HepG2 (cell line): ENCODE measurements around the gene PIK3CD. TPM values are rescaled to one million over a fixed set of nuclear protein-coding genes. Genes with fewer than 3 reads are reported as not detected.

Source experiments
- ATAC-seq: fragments of 200-7000 bp; cut with Tn5 transposase; 3 replicates; pipeline ENCODE4 v1.9.1; 2020; ENCODE audit warnings: mild to moderate bottlenecking, moderate library complexity
- BruUV-seq: library from RNA; stranded (reverse); fragments of 400-500 nt; replicated peaks from 2 replicates; lab custom pipeline; 2021; lab: Mats Ljungman, UMichigan
- CTCF ChIA-PET: fragments of 300-600 bp; formaldehyde crosslinking; extraction: SDS; loops from one replicate; lab custom pipeline; 2021; ENCODE audit warnings: low total read pairs, inconsistent platforms, low intra/inter-chr PET ratio; lab: Yijun Ruan, JAX
- POLR2A ChIA-PET: fragments of 350-600 bp; sonication (Branson Sonifier 250); formaldehyde crosslinking; loops from one replicate; lab custom pipeline; 2020; ENCODE audit warnings: antibody characterized with exemption, inconsistent platforms; lab: Yijun Ruan, JAX
- DNase-seq: peaks from one replicate; pipeline ENCODE4 v3.0.0-alpha.2; 2015; ENCODE audit warnings: low spot score
- FAIRE-seq: peaks from 3 replicates; lab custom pipeline; 2011; peaks lifted over from hg19 to GRCh38; lab: Jason Lieb, UNC
- H2AFZ ChIP-seq: one replicate; pipeline ENCODE4 v1.6.1; 2011; ENCODE audit warnings: low read length, inconsistent platforms
- H3K27ac ChIP-seq: fragments of 300-600 bp; 3 replicates; pipeline ENCODE4 v1.8.0; 2011; ENCODE audit warnings: mixed run types, mild to moderate bottlenecking, mixed read lengths, low read length, inconsistent platforms; ENCODE audit not compliant: insufficient read depth; ENCODE audit errors: extremely low read length
- H3K27me3 ChIP-seq, 2 experiments: fragments of 200-600 bp in 1 of 2; 2 replicates in 1 of 2; 3 replicates in 1 of 2; pipeline versions ENCODE4 v1.6.0 to v1.8.0; 2011; ENCODE audit warnings: low read length in 2 of 2, mild to moderate bottlenecking in 2 of 2, moderate library complexity in 2 of 2, inconsistent platforms in 1 of 2; ENCODE audit not compliant: insufficient read depth in 2 of 2, control insufficient read depth in 1 of 2
- H3K36me3 ChIP-seq, 2 experiments: fragments of 200-600 bp in 1 of 2; replicated peaks in 1 of 2; 2 replicates in 1 of 2; 3 replicates in 1 of 2; pipeline versions ENCODE4 v1.5.1 to v1.8.0; 2011; ENCODE audit warnings: low read length in 2 of 2, inconsistent platforms in 1 of 2; ENCODE audit not compliant: insufficient read depth in 2 of 2, control insufficient read depth in 1 of 2
- H3K4me1 ChIP-seq: 2 replicates; pipeline ENCODE4 v1.5.1; 2012; ENCODE audit warnings: low read length, inconsistent platforms; ENCODE audit not compliant: insufficient read depth
- H3K4me2 ChIP-seq: 2 replicates; pipeline ENCODE4 v1.6.0; 2011; ENCODE audit warnings: low read depth, low read length, inconsistent platforms
- H3K4me3 ChIP-seq, 3 experiments: fragments of 200-600 bp in 1 of 3; sonication (generic), shearing (Covaris generic) in 1 of 3; replicated peaks in 1 of 3; 2 replicates each; pipeline ENCODE4 v1.5.1; 2011 to 2016; ENCODE audit warnings: low read length in 3 of 3, inconsistent platforms in 2 of 3, low read depth in 2 of 3, mild to moderate bottlenecking in 2 of 3, control low read depth in 1 of 3, mixed read lengths in 1 of 3; ENCODE audit not compliant: insufficient read depth in 1 of 3
- H3K79me2 ChIP-seq: one replicate; pipeline ENCODE4 v1.6.1; 2011; ENCODE audit warnings: low read length, inconsistent platforms; ENCODE audit not compliant: insufficient read depth
- H3K9ac ChIP-seq: 2 replicates; pipeline ENCODE4 v1.6.0; 2011; ENCODE audit warnings: mild to moderate bottlenecking, low read depth, low read length, inconsistent platforms; ENCODE audit not compliant: insufficient read depth
- H3K9me3 ChIP-seq: 2 replicates; pipeline ENCODE4 v1.5.1; 2012; ENCODE audit warnings: mild to moderate bottlenecking, low read length
- H4K20me1 ChIP-seq: 2 replicates; pipeline ENCODE4 v1.6.0; 2011; ENCODE audit warnings: inconsistent platforms, mild to moderate bottlenecking, low read length, moderate library complexity; ENCODE audit not compliant: insufficient read depth
- BRCA1 ChIP-seq: sonication (generic); formaldehyde crosslinking; IDR thresholded peaks from 2 replicates; pipeline ENCODE4 v1.4.0; 2020; ENCODE audit warnings: missing genetic modification reagents
- FOXK2 ChIP-seq: fragments of 450-650 bp; IDR thresholded peaks from 2 replicates; pipeline ENCODE4 v1.6.1; 2016
- FOXO1 ChIP-seq: sonication (generic); formaldehyde crosslinking; IDR thresholded peaks from 2 replicates; pipeline ENCODE4 v1.4.0; 2020; ENCODE audit warnings: missing genetic modification reagents
- GATAD2A ChIP-seq: IDR thresholded peaks from 2 replicates; pipeline ENCODE4 v1.6.1; 2016
- ISX ChIP-seq: sonication (generic); formaldehyde crosslinking; conservative IDR thresholded peaks from 2 replicates; pipeline ENCODE4 v1.5.0; 2020; ENCODE audit warnings: missing genetic modification reagents
- MLX ChIP-seq: IDR thresholded peaks from 2 replicates; pipeline ENCODE4 v1.6.1; 2016
- NFYC ChIP-seq: IDR thresholded peaks from 2 replicates; pipeline ENCODE4 v1.6.1; 2016; ENCODE audit warnings: missing genetic modification reagents, missing compliant biosample characterization
- SATB2 ChIP-seq: sonication (generic); formaldehyde crosslinking; IDR thresholded peaks from 2 replicates; pipeline ENCODE4 v1.5.0; 2020; ENCODE audit warnings: missing genetic modification reagents
- ZFP1 ChIP-seq: IDR thresholded peaks from 2 replicates; pipeline ENCODE4 v1.6.1; 2016
- ZNF513 ChIP-seq: sonication (generic); formaldehyde crosslinking; conservative IDR thresholded peaks from 2 replicates; pipeline ENCODE4 v1.5.0; 2020; ENCODE audit warnings: missing genetic modification reagents
- ZNF547 ChIP-seq: sonication (generic); formaldehyde crosslinking; IDR thresholded peaks from 2 replicates; pipeline ENCODE4 v1.5.1; 2020; ENCODE audit warnings: mild to moderate bottlenecking, missing genetic modification reagents
- ZNF598 ChIP-seq: sonication (generic); formaldehyde crosslinking; IDR thresholded peaks from 2 replicates; pipeline ENCODE4 v1.5.1; 2020; ENCODE audit warnings: mild to moderate bottlenecking, missing genetic modification reagents, borderline replicate concordance
- ZNF720 ChIP-seq: sonication (generic); formaldehyde crosslinking; IDR thresholded peaks from 2 replicates; pipeline ENCODE4 v1.4.0; 2020; ENCODE audit warnings: missing genetic modification reagents
- ZNF747 ChIP-seq: sonication (generic); formaldehyde crosslinking; IDR thresholded peaks from 2 replicates; pipeline ENCODE4 v1.8.1; 2023; ENCODE audit warnings: missing genetic modification reagents, mild to moderate bottlenecking, borderline replicate concordance
- WGBS: methylation state at CpG from one replicate; pipeline ENCODE4 v1.1.6; 2017; ENCODE audit warnings: low lambda C conversion rate; 5-methylcytosine and 5-hydroxymethylcytosine counted together
- in situ Hi-C: cut with HindIII; loops from 2 replicates; pipeline ENCODE4 v1.10.0; 2017; ENCODE audit warnings: low pct_unique_long_range_greater_than_20kb; ENCODE audit not compliant: extremely low pct_ligation_motif_present
- intact Hi-C: fragments of 100-400 bp; cut with micrococcal nuclease; formaldehyde crosslinking; loops from one replicate; pipeline ENCODE4 v1.10.0; 2022; ENCODE audit not compliant: unreplicated experiment
- polyA plus RNA-seq, 8 experiments: library from polyadenylated mRNA; depleted of rRNA in 3 of 8; stranded (reverse) in 7 of 8; unstranded in 1 of 8; fragments of >200 nt; fragmentation: Illumina TruSeq in 4 of 8; extraction: Trizol in 4 of 8; gene quantifications; 2 replicates each; pipeline versions ENCODE4 v1.2.1 to v1.2.3, GENCODE V29; 2011 to 2016; ENCODE audit warnings: low read depth in 4 of 8, missing spikeins in 1 of 8, mixed read lengths in 1 of 8; ENCODE audit not compliant: insufficient read depth in 1 of 8
- total RNA-seq, 5 experiments: library from RNA; depleted of rRNA; stranded (reverse); fragments of >200 nt; fragmentation: Illumina TruSeq; extraction: Trizol; gene quantifications; 2 replicates each; pipeline ENCODE4 v1.2.3, GENCODE V29; 2016; ENCODE audit warnings: low read depth in 1 of 5
- TF ChIP-seq, protein P1 (sequence below): sonication (generic); formaldehyde crosslinking; IDR thresholded peaks from 2 replicates; pipeline ENCODE4 v1.5.0; 2020; ENCODE audit warnings: mild to moderate bottlenecking, missing genetic modification reagents

The PIK3CD gene
- total and polyA plus RNA-seq, 2 of the 13 experiments (the other 11 are each of a cell fraction or from before 2014, with no cell fraction given): 7.1 to 10.0 TPM

DNA sequence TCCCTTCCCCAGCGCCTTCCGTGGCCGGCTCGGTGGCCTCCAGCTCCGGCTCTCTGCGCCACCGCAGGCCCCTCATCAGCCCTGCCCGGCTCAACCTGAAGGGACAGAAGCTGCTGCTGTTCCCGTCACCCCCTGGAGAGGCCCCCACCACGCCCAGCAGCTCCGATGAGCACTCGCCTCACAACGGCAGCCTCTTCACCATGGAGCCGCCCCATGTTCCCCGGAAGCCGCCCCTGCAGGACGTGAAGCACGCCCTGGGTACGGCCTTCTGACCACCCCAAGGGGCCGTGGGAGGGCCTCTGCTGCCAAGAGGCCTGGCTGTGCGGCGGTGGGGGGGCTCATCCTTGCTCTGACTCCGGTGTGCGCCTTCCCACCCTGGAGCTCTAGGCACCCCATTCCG, 41.0 kb upstream of the PIK3CD start:
- no TSS peak for BruUV-seq
- Histone ChIP-seq H2AFZ (no peak overlapping the region), H3K27ac (no peak overlapping the region), H3K4me1 (no peaks in the 10 kb centered on the region), H3K36me3 (peaks cover 17 to 28% of the 10 kb centered on the region in 2 experiments; a peak in 4 of 5 replicates), H3K79me2 (no peaks in the 10 kb centered on the region), H4K20me1 (no peaks in the 10 kb centered on the region), H3K4me3 (no peak overlapping the region), H3K4me2 (no peak overlapping the region), H3K9ac (no peak overlapping the region), H3K27me3 (no peaks in the 10 kb centered on the region), H3K9me3 (no peaks in the 10 kb centered on the region)
- ChIA-PET CTCF (no interaction called here), POLR2A (no interaction called here)
- WGBS: 91% methylated on average over 22 of the region's 25 CpGs
- in situ Hi-C loops: no loop called here
- ATAC-seq (no peak), FAIRE-seq (no peak), DNase-seq (no peak)
- TF ChIP-seq BRCA1 (CRISPR knock-in tag) (no peak), SATB2 (CRISPR knock-in tag) (no peak), ISX (CRISPR knock-in tag) (no peak), ZNF513 (CRISPR knock-in tag) (no peak), ZFP1 (no peak), ZNF598 (CRISPR knock-in tag) (no peak), MLX (CRISPR knock-in tag) (no peak), ZNF547 (CRISPR knock-in tag) (no peak), NFYC (CRISPR knock-in tag) (no peak), ZNF720 (CRISPR knock-in tag) (no peak), GATAD2A (CRISPR knock-in tag) (no peak), FOXO1 (CRISPR knock-in tag) (no peak), ZNF747 (CRISPR knock-in tag) (no peak), FOXK2 (no peak)
- TF ChIP-seq, protein P1, sequence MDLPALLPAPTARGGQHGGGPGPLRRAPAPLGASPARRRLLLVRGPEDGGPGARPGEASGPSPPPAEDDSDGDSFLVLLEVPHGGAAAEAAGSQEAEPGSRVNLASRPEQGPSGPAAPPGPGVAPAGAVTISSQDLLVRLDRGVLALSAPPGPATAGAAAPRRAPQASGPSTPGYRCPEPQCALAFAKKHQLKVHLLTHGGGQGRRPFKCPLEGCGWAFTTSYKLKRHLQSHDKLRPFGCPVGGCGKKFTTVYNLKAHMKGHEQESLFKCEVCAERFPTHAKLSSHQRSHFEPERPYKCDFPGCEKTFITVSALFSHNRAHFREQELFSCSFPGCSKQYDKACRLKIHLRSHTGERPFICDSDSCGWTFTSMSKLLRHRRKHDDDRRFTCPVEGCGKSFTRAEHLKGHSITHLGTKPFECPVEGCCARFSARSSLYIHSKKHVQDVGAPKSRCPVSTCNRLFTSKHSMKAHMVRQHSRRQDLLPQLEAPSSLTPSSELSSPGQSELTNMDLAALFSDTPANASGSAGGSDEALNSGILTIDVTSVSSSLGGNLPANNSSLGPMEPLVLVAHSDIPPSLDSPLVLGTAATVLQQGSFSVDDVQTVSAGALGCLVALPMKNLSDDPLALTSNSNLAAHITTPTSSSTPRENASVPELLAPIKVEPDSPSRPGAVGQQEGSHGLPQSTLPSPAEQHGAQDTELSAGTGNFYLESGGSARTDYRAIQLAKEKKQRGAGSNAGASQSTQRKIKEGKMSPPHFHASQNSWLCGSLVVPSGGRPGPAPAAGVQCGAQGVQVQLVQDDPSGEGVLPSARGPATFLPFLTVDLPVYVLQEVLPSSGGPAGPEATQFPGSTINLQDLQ: no peak
- intact Hi-C loops: no loop called here
